ENCODE data around the gene IVD.

DNA sequence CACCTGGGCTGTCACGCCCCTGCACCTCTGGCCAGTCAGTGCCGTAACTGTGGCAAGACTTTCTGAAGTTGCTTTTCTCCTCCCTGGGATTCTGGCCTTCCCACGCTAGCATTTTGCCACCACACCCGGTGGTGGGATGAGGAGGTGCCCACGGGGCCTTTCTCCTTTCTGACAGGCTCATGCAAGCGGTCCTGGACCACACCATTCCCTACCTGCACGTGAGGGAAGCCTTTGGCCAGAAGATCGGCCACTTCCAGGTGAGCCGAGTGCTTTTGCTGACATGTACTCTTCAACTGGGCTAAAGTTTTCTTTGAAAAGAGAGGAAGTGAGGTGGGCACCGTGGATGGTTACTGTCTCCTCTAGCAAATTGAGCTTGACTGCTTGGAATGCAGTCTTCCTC lies 9.6 kb downstream of the IVD start:
- TF ChIP-seq, protein P1, sequence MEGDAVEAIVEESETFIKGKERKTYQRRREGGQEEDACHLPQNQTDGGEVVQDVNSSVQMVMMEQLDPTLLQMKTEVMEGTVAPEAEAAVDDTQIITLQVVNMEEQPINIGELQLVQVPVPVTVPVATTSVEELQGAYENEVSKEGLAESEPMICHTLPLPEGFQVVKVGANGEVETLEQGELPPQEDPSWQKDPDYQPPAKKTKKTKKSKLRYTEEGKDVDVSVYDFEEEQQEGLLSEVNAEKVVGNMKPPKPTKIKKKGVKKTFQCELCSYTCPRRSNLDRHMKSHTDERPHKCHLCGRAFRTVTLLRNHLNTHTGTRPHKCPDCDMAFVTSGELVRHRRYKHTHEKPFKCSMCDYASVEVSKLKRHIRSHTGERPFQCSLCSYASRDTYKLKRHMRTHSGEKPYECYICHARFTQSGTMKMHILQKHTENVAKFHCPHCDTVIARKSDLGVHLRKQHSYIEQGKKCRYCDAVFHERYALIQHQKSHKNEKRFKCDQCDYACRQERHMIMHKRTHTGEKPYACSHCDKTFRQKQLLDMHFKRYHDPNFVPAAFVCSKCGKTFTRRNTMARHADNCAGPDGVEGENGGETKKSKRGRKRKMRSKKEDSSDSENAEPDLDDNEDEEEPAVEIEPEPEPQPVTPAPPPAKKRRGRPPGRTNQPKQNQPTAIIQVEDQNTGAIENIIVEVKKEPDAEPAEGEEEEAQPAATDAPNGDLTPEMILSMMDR (IDR thresholded peaks at IDR 0.05 in 4 of 5, conservative IDR thresholded peaks at IDR 0.05 in 1 of 5): no peak
- TF ChIP-seq POLR2A (IDR thresholded peaks at IDR 0.05): no peak
